ENCODE measurements around the gene POLR3C. TPM values are rescaled to one million over a fixed set of nuclear protein-coding genes. Genes with fewer than 3 reads are reported as not detected.

POLR3C gene
- total and polyA plus RNA-seq, 2 of the 13 experiments (the other 11 are each of a cell fraction or from before 2014, with no cell fraction given), result 15.5 to 24.3 TPM

- TF ChIP-seq EEA1 (CRISPR knock-in tag; IDR thresholded peaks at IDR 0.05; ENCODE audit: borderline replicate concordance) (peak; percentile 81; the same call in 1 of the 2 replicates), ZNF691 (CRISPR knock-in tag; IDR thresholded peaks at IDR 0.05; ENCODE audit: borderline replicate concordance, low read depth) (peak; percentile 50; the same call in 1 of the 2 replicates), SRY (CRISPR knock-in tag; IDR thresholded peaks at IDR 0.05) (0 out of 2 replicates have a peak, but pooled peaks have one; percentile 36), SIX1 (CRISPR knock-in tag; IDR thresholded peaks at IDR 0.05; ENCODE audit: borderline replicate concordance) (peak; percentile 14; the same call in 1 of the 2 replicates), ZNF678 (CRISPR knock-in tag; IDR thresholded peaks at IDR 0.05) (no peak), FOSL1 (CRISPR knock-in tag; IDR thresholded peaks at IDR 0.05; ENCODE audit: borderline replicate concordance) (no peak), ZFP36 (IDR thresholded peaks at IDR 0.05; ENCODE audit: borderline replicate concordance, low read depth, low read length, partially characterized antibody) (no peak), AGO2 (optimal IDR thresholded peaks at IDR 0.05; ENCODE audit: low read depth, low read length) (peak; percentile 40), ARNTL (CRISPR knock-in tag; IDR thresholded peaks at IDR 0.05) (peak; percentile 53; the same call in 1 of the 2 replicates), LCORL (IDR thresholded peaks at IDR 0.05) (no peak), LCORL (CRISPR knock-in tag; IDR thresholded peaks at IDR 0.05) (0 out of 2 replicates have a peak, but pooled peaks have one; percentile 20), ZNF549 (CRISPR knock-in tag; IDR thresholded peaks at IDR 0.05) (no peak), ZUFSP (CRISPR knock-in tag; IDR thresholded peaks at IDR 0.05; ENCODE audit: borderline replicate concordance) (no peak), SAFB2 (CRISPR knock-in tag; IDR thresholded peaks at IDR 0.05; ENCODE audit: borderline replicate concordance, low read depth) (peak; percentile 55; the same call in 1 of the 2 replicates), RXRA (CRISPR knock-in tag; IDR thresholded peaks at IDR 0.05) (peak; percentile 48; the same call in 1 of the 2 replicates), MEIS2 (CRISPR knock-in tag; IDR thresholded peaks at IDR 0.05) (no peak), ZNF44 (CRISPR knock-in tag; IDR thresholded peaks at IDR 0.05) (peak; percentile 95; the same call in 1 of the 2 replicates)
- TF ChIP-seq, protein P1, sequence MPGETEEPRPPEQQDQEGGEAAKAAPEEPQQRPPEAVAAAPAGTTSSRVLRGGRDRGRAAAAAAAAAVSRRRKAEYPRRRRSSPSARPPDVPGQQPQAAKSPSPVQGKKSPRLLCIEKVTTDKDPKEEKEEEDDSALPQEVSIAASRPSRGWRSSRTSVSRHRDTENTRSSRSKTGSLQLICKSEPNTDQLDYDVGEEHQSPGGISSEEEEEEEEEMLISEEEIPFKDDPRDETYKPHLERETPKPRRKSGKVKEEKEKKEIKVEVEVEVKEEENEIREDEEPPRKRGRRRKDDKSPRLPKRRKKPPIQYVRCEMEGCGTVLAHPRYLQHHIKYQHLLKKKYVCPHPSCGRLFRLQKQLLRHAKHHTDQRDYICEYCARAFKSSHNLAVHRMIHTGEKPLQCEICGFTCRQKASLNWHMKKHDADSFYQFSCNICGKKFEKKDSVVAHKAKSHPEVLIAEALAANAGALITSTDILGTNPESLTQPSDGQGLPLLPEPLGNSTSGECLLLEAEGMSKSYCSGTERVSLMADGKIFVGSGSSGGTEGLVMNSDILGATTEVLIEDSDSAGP (CRISPR knock-in tag; IDR thresholded peaks at IDR 0.05; ENCODE audit: borderline replicate concordance), result peak; percentile 89; the same call in 1 of the 2 replicates
- TF ChIP-seq, protein P2, sequence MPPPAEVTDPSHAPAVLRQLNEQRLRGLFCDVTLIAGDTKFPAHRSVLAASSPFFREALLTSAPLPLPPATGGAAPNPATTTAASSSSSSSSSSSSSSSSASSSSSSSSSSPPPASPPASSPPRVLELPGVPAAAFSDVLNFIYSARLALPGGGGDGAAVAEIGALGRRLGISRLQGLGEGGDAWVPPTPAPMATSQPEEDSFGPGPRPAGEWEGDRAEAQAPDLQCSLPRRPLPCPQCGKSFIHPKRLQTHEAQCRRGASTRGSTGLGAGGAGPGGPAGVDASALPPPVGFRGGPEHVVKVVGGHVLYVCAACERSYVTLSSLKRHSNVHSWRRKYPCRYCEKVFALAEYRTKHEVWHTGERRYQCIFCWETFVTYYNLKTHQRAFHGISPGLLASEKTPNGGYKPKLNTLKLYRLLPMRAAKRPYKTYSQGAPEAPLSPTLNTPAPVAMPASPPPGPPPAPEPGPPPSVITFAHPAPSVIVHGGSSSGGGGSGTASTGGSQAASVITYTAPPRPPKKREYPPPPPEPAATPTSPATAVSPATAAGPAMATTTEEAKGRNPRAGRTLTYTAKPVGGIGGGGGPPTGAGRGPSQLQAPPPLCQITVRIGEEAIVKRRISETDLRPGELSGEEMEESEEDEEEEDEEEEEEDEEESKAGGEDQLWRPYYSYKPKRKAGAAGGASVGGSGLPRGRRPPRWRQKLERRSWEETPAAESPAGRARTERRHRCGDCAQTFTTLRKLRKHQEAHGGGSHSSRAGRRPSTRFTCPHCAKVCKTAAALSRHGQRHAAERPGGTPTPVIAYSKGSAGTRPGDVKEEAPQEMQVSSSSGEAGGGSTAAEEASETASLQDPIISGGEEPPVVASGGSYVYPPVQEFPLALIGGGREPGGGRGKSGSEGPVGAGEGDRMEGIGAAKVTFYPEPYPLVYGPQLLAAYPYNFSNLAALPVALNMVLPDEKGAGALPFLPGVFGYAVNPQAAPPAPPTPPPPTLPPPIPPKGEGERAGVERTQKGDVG (CRISPR knock-in tag; IDR thresholded peaks at IDR 0.05; ENCODE audit: borderline replicate concordance), result no peak
These were observed at the start of gene POLR3C, which contains the start of gene RNF115 (continued) for GRCh38 chr1:145823565-145824498.
